Naive B cell (primary cell): ENCODE results near the gene IGSF10. TPM values are rescaled to one million over a fixed set of nuclear protein-coding genes. Genes with fewer than 3 reads are reported as not detected.

Experiments
- ATAC-seq, 2 donors: fragments of 150-1000 bp; cut with Tn5 transposase; 2 replicates each; pipeline ENCODE4 v1.10.0; 2021; ENCODE audit warnings: low read depth in 2 of 2, mild to moderate bottlenecking in 2 of 2, moderate library complexity in 2 of 2
- DNase-seq: peaks from one replicate; pipeline ENCODE4 v3.0.0; 2022
- H3K27ac Mint-ChIP-seq, 6 donors: one replicate each; pipeline ENCODE4 v1.8.0; 2020 to 2022; ENCODE audit warnings: mild to moderate bottlenecking in 6 of 6, mixed read lengths in 6 of 6, moderate library complexity in 5 of 6, inconsistent platforms in 2 of 6
- H3K27me3 Mint-ChIP-seq, 3 donors: one replicate each; pipeline ENCODE4 v1.8.0; 2021 to 2022; ENCODE audit warnings: mixed read lengths in 3 of 3, mild to moderate bottlenecking in 1 of 3
- H3K36me3 Mint-ChIP-seq, 2 donors: one replicate each; pipeline ENCODE4 v1.8.0; 2020 to 2022; ENCODE audit warnings: mixed read lengths in 2 of 2, inconsistent platforms in 1 of 2, mild to moderate bottlenecking in 1 of 2
- H3K4me1 Mint-ChIP-seq, 3 donors: one replicate each; pipeline ENCODE4 v1.8.0; 2020 to 2022; ENCODE audit warnings: mixed read lengths in 3 of 3, inconsistent platforms in 1 of 3, mild to moderate bottlenecking in 1 of 3, moderate library complexity in 1 of 3
- H3K4me3 Mint-ChIP-seq, 8 donors: one replicate each; pipeline ENCODE4 v1.8.0; 2020 to 2022; ENCODE audit warnings: mild to moderate bottlenecking in 8 of 8, mixed read lengths in 8 of 8, moderate library complexity in 8 of 8, inconsistent platforms in 2 of 8
- H3K9me3 Mint-ChIP-seq, 7 donors: one replicate each; pipeline ENCODE4 v1.8.0; 2020 to 2022; ENCODE audit warnings: mixed read lengths in 7 of 7, mild to moderate bottlenecking in 5 of 7, inconsistent platforms in 2 of 7, moderate library complexity in 1 of 7
- polyA plus RNA-seq, 6 donors: library from polyadenylated mRNA; unstranded; fragments of 300-500 nt; fragmentation: Illumina TruSeq; gene quantifications; one replicate each; pipeline ENCODE4 v1.2.3, GENCODE V29; 2021; ENCODE audit warnings: low read depth in 6 of 6

The IGSF10 gene
- polyA plus RNA-seq, 6 donors from 2014 or later = not detected

GRCh38 chr3:151446002-151446340 lies 14.9 kb downstream of the IGSF10 start:
- Mint-ChIP-seq H3K4me3 (no peak overlapping the region), H3K36me3 (no peaks in the 10 kb centered on the region), H3K9me3 (no peaks in the 10 kb centered on the region), H3K27ac (no peak overlapping the region), H3K27me3 (peaks cover 6 to 17% (median 15%) of the 10 kb centered on the region in 3 donors), H3K4me1 (no peaks in the 10 kb centered on the region)
- DNase-seq = no peak
- ATAC-seq = no peak

GRCh38 chr3:151445273-151446001 lies 15.4 kb downstream of the IGSF10 start:
- Mint-ChIP-seq H3K27ac (no peak overlapping the region), H3K9me3 (no peaks in the 10 kb centered on the region), H3K4me1 (no peaks in the 10 kb centered on the region), H3K36me3 (no peaks in the 10 kb centered on the region), H3K4me3 (no peak overlapping the region), H3K27me3 (peaks cover 6 to 17% (median 15%) of the 10 kb centered on the region in 3 donors)
- no peak for ATAC-seq
- no peak for DNase-seq

GRCh38 chr3:151443583-151443982 lies 17.3 kb downstream of the IGSF10 start:
- no peak for DNase-seq
- Mint-ChIP-seq H3K4me1 (no peaks in the 10 kb centered on the region), H3K36me3 (no peaks in the 10 kb centered on the region), H3K27me3 (peaks cover 6 to 17% (median 15%) of the 10 kb centered on the region in 3 donors), H3K27ac (no peak overlapping the region), H3K4me3 (no peak overlapping the region), H3K9me3 (no peaks in the 10 kb centered on the region)
- no peak for ATAC-seq

- no peaks in the 10 kb centered on the region for H3K4me1 Mint-ChIP-seq
These were observed 19.9 kb downstream of the IGSF10 start for GRCh38 chr3:151440940-151441339.

GRCh38 chr3:151439652-151440125 lies 21.2 kb downstream of the IGSF10 start:
- Mint-ChIP-seq H3K27me3 (no peaks in the 10 kb centered on the region), H3K4me1 (no peaks in the 10 kb centered on the region), H3K4me3 (no peak overlapping the region), H3K27ac (no peak overlapping the region), H3K36me3 (no peaks in the 10 kb centered on the region), H3K9me3 (no peaks in the 10 kb centered on the region)
- ATAC-seq (peak; percentile 64), DNase-seq (peak; percentile 12)

More at GRCh38 chr3:151440940-151441339, 19.9 kb downstream of the IGSF10 start:
- DNase-seq (no peak), ATAC-seq (no peak)
- Mint-ChIP-seq H3K9me3 (no peaks in the 10 kb centered on the region), H3K27ac (no peak overlapping the region), H3K36me3 (no peaks in the 10 kb centered on the region), H3K27me3 (peaks cover 6 to 12% (median 7%) of the 10 kb centered on the region in 3 donors), H3K4me3 (no peak overlapping the region)

- no peak overlapping the region for H3K4me3 Mint-ChIP-seq
- DNase-seq = no peak
- ATAC-seq = no peak
- H3K27me3 Mint-ChIP-seq = no peaks in the 10 kb centered on the region
- H3K36me3 Mint-ChIP-seq = no peaks in the 10 kb centered on the region
- no peaks in the 10 kb centered on the region for H3K9me3 Mint-ChIP-seq
- H3K4me1 Mint-ChIP-seq = no peaks in the 10 kb centered on the region
- no peak overlapping the region for H3K27ac Mint-ChIP-seq
These were observed 23.0 kb downstream of the IGSF10 start for GRCh38 chr3:151437906-151438305.

- DNase-seq (no peak), ATAC-seq (no peak)
- H3K4me3 Mint-ChIP-seq = no peak overlapping the region
- no peaks in the 10 kb centered on the region for H3K9me3 Mint-ChIP-seq
- H3K4me1 Mint-ChIP-seq = no peaks in the 10 kb centered on the region
- no peaks in the 10 kb centered on the region for H3K27me3 Mint-ChIP-seq
- H3K27ac Mint-ChIP-seq = no peak overlapping the region
- H3K36me3 Mint-ChIP-seq = no peaks in the 10 kb centered on the region
These were observed 24.0 kb downstream of the IGSF10 start for GRCh38 chr3:151436675-151437446.

- Mint-ChIP-seq H3K9me3 (peaks cover 0 to 4% (median 0%) of the 10 kb centered on the region in 7 donors), H3K27me3 (no peaks in the 10 kb centered on the region), H3K4me3 (no peak overlapping the region), H3K27ac (no peak overlapping the region), H3K4me1 (peaks cover 0 to 9% (median 0%) of the 10 kb centered on the region in 3 donors), H3K36me3 (peaks cover 0 to 8% of the 10 kb centered on the region in 2 donors)
- ATAC-seq = no peak
- no peak for DNase-seq
These were observed 26.5 kb downstream of the IGSF10 start for GRCh38 chr3:151434151-151434890.

- no peak for ATAC-seq
- H3K4me1 Mint-ChIP-seq = peaks cover 0 to 9% (median 0%) of the 10 kb centered on the region in 3 donors
- H3K27ac Mint-ChIP-seq = no peak overlapping the region
- peaks cover 0 to 4% (median 0%) of the 10 kb centered on the region in 7 donors for H3K9me3 Mint-ChIP-seq
- H3K36me3 Mint-ChIP-seq = peaks cover 0 to 8% of the 10 kb centered on the region in 2 donors
- H3K27me3 Mint-ChIP-seq = no peaks in the 10 kb centered on the region
- DNase-seq = no peak
- H3K4me3 Mint-ChIP-seq = no peak overlapping the region
These were observed 28.1 kb downstream of the IGSF10 start for GRCh38 chr3:151432616-151433372.

- DNase-seq = no peak
- peaks cover 0 to 4% (median 0%) of the 10 kb centered on the region in 7 donors for H3K9me3 Mint-ChIP-seq
- ATAC-seq = no peak
These were observed 28.9 kb downstream of the IGSF10 start for GRCh38 chr3:151431940-151432339.

GRCh38 chr3:151430821-151431484 lies 29.9 kb downstream of the IGSF10 start:
- peaks cover 0 to 8% of the 10 kb centered on the region in 2 donors for H3K36me3 Mint-ChIP-seq
- ATAC-seq (no peak), DNase-seq (no peak)
- H3K4me3 Mint-ChIP-seq = no peak overlapping the region
- H3K9me3 Mint-ChIP-seq = peaks cover 0 to 4% (median 0%) of the 10 kb centered on the region in 7 donors
- H3K27me3 Mint-ChIP-seq = no peaks in the 10 kb centered on the region
- no peak overlapping the region for H3K27ac Mint-ChIP-seq
- H3K4me1 Mint-ChIP-seq = peaks cover 5 to 15% (median 9%) of the 10 kb centered on the region in 3 donors

More at GRCh38 chr3:151431940-151432339, 28.9 kb downstream of the IGSF10 start:
- H3K27ac Mint-ChIP-seq = no peak overlapping the region
- H3K4me3 Mint-ChIP-seq = no peak overlapping the region
- H3K36me3 Mint-ChIP-seq = peaks cover 0 to 8% of the 10 kb centered on the region in 2 donors
- H3K27me3 Mint-ChIP-seq = no peaks in the 10 kb centered on the region
- peaks cover 0 to 9% (median 3%) of the 10 kb centered on the region in 3 donors for H3K4me1 Mint-ChIP-seq

GRCh38 chr3:151428386-151428785 lies 32.5 kb downstream of the IGSF10 start:
- H3K4me3 Mint-ChIP-seq = no peak overlapping the region
- ATAC-seq (no peak), DNase-seq (no peak)
- no peaks in the 10 kb centered on the region for H3K27me3 Mint-ChIP-seq
- H3K27ac Mint-ChIP-seq = peak overlapping the region in 2 of 6 donors; percentile 58 to 60
- peaks cover 0 to 4% (median 0%) of the 10 kb centered on the region in 7 donors for H3K9me3 Mint-ChIP-seq
- H3K36me3 Mint-ChIP-seq = peaks cover 0 to 8% of the 10 kb centered on the region in 2 donors
- peaks cover 10 to 20% (median 12%) of the 10 kb centered on the region in 3 donors for H3K4me1 Mint-ChIP-seq
